Hepatocyte (in vitro differentiated cells): Measurements from ENCODE around the gene HSD17B3.

ENCODE experiments used
- CTCF ChIP-seq: fragments of 200-600 bp; sonication (generic); IDR thresholded peaks from 2 replicates; pipeline ENCODE4 v1.5.1; 2016; ENCODE audit warnings: antibody characterized with exemption, mild to moderate bottlenecking; ENCODE audit not compliant: poor library complexity
- EZH2phosphoT487 ChIP-seq: fragments of 200-600 bp; sonication (generic); IDR thresholded peaks from one replicate; pipeline ENCODE4 v1.6.1; 2018; ENCODE audit warnings: antibody characterized with exemption, mild to moderate bottlenecking, low read depth, moderate library complexity; ENCODE audit not compliant: unreplicated experiment, severe bottlenecking

- TF ChIP-seq EZH2phosphoT487 (no peak), CTCF (no peak)
These were observed 108.7 kb downstream of the HSD17B3 start for GRCh38 chr9:96193236-96193755.
